ENCODE measurements around the gene NKPD1.

The NKPD1 gene

DNA sequence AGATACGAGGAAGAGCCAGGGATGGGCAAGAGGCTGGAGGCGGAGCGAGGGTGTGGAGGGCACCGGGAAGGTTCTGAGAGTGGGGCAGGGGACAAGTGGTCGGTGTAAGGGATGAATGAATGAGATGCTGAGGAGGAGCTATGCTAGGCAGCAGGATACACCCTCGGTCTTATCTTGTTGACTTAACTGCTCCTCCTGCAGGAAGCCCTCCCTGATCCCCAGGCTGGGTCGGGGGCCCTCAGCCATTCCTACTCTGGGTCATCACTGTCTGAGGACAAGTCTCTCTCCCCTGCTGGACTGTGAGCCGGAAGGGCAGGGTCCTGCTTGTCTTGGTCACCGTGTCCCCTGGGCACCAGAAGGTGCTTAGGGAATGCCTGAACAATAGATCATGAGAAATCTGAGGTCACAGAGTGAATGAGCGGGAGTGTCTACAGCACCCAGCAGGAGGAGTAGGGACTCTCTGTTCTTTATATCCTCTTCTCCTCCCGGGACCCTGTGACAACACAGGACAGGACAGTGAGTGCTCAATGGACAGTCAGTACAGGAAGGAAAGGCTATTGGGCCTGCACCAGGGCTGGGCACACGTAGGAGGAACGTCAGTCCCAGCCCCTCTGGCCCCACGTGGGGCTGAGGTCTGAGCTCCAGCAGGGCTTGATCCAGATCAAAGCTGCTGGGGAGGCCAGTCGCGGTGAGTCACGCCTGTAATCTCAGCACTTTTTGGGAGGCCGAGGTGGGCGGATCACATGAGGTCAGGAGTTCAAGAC is 6.5 kb downstream of the NKPD1 start:
- peak; percentile 47 for DNase-seq (ENCODE audit: low spot score)

DNA sequence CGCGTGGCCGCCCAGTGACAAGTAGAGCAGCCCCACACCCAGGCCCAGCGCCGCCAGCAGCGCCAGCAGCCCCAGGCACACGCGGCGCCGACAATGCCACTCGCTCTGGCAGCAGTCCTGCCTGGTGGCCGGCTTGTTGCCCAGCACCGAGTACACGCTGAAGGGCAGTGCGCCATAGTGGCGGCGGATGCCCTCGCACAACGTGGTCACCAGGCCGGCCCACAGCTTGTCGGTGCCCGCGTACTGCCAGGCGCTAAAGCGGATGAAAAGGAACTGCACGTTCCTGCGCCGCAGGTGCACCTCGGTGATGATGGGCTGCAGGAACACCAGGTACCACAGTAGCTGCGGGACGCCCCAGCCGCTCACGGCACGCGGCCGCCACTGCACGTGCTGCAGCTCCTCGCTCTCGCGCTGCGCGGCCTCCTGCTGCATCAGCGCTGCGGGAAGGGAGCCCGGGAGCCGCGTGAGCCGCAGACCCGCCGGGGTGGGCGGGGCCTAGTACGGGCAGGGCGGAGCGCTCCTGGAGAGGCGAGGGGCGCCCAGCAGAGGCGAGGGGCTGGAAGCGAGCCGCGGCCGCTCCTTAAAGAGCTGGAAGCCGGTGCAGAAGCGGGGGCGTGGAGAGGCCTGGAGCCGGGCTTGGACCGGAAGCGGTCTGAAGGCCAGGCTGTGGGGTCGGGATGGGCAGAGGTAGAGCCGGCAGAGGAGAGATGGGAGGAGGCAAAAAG is 7.3 kb downstream of the NKPD1 start:
- DNase-seq (ENCODE audit: low spot score) = peak; percentile 48

DNA sequence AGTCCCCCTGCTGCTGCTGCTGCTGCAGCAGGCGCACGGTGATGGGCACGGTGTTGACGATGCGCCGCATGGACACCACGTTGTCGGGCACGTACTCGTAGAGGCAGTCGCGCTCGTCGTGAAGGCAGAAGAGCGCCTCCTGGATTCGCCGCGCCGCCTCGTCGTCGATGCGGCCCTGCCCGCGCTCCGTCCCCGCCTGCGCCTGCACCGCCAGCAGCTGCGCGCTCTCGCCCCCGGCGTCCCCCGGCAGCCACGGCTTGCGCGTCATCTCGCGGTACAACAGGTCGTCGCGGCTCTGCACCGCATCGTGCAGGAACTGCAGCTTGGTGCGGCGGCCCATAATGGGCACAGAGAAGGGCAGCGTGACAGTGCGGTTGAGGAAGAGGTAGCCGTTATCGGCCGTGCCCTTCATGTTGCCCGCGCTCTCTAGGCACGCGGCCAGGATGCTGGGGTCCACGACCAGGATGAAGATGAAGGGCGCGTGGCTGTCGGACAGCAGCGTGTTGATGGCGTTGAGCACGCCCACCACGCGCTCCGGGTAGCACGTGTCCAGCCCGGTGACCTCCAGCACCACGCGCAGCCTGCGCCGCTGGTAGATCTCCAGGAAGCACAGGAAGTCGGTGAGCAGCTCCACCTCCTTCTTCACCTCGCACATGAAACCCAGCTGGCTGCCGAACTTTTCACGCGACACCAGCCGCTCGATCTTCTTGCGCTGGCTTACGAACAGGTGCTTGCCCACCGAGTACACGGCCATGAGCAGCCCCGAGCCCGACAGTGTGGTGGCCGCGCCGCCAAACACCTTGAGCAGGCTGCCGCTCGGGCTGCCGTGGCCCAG is 8.1 kb downstream of the NKPD1 start:
- no peak for DNase-seq (ENCODE audit: low spot score)

DNA sequence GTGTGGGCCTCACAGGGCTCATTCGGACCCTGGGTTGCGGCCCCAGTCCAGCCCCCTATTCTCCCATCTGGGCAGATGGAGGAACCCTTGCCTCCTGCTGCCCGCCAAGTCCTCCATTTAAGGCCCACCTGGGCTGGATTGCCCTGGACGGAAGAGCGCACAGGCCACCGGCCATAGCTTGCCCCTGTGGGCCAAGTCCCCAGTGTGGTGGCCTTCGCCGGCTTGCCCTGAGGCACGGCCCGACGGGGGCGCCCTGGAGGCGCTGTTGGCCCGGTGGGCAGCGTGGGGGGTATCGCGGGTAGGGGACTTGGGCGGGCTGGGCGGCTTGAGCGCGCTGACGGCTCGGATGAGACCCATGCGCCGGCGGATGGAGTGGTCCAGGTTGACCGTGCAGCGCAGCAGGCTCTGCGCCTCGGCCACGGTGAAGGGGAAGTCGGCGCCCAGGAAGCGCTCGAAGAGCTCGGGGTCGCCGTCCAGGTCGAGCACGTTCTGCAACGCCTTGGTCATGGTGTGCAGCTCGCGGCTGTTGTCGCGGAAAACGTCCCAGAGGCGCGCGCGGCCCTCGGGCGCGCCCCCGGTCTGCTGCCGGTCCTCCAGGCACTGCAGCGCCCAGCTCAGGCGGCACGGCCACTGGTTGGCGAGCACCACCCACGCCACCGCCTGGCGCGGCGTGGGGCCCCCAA is 8.8 kb downstream of the NKPD1 start:
- no peak for DNase-seq (ENCODE audit: low spot score)

DNA sequence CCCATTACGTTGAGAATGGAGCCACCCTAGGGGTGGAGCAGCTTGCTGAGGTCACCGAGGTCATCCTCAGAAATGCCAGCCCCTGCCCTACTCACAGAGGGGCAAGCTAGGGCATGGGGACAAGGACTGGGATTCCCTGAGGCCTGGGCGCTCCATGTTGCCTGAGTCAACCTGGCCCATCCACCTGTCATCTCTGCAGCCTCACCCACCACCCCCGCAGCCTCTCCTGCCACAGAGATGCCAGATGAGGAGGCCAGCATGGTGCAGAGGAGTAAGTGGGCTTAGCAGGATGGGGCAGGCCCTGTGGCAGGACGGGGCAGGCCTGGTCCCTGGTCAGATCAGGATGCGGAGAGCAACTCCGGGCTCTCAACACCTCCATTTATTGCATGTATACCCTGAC is 9.5 kb downstream of the NKPD1 start:
- no peak for DNase-seq (ENCODE audit: low spot score)

DNA sequence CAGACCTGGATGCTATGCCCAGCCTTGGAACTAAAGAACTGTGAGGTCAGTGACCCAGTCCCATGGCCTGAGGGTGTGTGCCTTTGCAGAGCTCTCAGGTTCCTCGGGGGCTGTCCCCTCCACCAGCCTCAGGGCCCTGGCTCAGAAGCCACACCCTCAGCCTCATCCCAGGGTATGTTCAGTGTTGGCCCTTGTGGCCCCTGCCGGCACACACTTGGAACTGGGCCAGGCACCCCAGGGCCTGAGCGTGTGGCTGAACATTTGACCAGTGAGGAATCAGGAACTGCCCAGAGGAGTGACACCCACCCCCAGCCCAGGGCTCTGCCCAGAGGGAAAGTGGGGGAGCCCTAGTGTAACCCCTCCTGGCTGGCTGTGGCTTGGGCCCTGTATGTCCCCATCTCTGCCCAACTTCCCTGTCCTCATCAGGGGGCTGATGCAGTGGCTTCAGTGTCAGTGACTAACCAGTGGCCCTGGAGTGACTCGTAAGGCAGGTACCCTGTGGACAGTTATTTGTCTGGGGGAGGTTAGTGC is 10.0 kb downstream of the NKPD1 start:
- DNase-seq (ENCODE audit: low spot score) = no peak

DNA sequence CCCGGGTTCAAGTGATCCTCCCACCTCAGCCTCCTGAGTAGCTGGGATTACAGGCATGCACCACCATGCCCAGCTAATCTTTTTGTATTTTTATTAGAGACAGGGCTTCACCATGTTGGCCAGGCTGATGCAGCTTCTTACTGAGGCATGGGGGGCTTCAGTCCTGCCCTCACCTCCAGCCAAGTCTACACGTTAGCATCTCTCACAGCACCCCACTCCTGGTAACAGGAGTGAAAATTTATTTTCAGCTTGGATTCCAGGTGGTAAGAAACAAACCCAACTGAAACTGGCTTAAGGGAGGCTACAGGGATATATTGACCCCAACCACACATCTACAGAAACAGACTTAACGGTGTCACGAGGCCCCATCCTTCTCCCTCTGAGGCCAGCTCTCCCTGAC is 10.6 kb downstream of the NKPD1 start:
- DNase-seq (ENCODE audit: low spot score) = no peak

DNA sequence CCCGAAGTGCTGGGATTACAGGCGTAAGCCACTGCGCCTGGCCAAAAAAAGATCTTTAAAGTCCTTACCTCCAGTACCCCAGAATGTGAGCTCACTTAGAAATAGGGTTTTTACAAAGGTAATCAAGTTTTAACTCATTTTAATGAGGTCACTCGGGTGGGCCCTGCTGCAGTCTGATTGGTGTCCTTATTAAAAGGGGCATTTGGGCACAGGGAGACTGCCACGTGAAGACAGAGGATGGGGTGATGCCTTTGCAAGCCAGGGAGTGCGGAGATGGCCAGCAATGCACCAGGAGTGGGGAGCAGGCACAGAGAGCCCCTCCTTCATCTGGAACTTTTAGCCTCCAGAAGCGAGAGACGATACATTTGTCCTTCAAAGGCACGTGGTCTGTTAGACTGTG is 11.7 kb downstream of the NKPD1 start:
- DNase-seq (ENCODE audit: low spot score) = no peak

DNA sequence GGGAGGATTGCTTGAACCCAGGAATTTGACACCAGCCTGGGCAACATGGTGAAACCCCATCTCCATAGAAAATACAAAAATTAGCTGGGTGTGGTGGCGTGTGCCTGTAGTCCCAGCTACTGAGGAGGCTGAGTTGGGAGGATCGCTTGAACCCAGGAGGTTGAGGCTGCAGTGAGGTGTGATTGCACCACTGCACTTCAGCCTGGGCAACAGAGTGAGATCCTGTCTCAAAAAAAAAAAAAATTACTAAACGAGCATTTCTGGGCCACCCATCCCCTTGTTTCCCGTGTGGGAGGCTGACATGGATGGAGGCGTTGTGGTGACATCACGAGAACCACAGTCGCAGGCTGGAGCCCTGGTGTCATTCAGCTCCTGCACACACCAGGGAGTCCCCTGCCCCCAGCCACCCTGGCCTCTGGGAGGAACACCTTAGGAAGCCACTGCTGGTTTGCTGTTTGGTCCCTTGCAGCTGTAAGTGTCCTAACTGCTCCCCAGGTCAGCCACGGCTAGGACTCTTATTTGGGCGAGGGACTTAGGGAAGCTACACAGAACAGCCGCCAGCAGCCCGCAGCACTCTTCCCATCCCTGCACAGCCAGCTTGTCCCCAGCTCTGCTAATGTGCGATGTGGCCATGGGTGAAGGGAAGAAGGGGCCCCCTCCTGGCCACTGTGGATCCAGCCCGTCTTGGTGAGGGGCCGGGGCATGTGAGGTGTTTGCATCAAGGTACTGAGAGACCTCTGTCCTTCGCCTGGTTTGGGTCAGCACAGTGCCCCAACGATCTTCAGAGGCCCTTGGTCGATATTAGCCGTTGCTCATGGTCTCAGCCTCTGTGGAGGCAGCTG is 12.7 kb downstream of the NKPD1 start:
- DNase-seq (ENCODE audit: low spot score) = no peak

DNA sequence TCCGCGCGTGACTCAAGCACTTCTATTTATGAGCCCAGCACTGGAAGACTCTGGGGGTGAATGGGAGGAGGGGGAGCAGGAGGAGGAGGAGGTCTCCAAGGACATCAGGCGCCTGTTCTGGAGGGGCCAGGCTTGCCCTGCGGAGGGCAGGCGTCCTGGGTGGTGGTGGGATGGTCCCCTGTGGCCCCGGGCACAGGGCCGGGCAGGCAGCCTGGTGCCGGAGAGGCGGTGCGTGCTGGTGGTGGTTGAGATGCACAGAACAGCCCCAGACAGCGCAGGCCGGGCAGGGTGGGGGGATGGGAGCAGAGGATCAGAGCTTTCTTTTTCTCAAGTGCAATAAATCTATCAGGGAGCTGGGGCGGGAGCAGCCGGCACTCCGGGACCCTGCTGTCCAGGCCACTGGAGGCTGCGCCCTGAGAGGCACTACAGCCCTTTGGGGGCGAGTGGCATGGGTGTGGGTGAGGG is 14.0 kb downstream of the NKPD1 start:
- no peak for DNase-seq (ENCODE audit: low spot score)

DNA sequence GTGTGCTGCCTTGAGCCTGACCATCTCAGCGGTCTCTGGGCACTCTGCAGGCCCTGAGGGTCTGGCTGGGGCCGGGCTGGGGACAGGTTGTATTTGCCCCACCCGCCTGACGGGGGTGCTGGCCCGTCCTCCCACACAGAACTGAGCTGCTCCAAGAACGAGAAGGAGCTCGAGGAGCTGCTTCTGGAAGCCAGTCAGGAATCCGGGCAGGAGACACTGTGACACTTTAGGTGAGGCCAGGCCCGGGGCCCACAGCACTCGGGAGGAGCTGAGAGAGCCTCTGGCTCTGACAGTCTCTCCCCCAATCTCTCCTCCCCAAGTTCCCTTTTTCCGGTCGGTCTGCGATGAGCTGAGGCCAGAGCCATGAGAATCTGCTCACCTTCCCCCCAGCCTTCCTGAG is 14.5 kb downstream of the NKPD1 start:
- DNase-seq (ENCODE audit: low spot score) = no peak

DNA sequence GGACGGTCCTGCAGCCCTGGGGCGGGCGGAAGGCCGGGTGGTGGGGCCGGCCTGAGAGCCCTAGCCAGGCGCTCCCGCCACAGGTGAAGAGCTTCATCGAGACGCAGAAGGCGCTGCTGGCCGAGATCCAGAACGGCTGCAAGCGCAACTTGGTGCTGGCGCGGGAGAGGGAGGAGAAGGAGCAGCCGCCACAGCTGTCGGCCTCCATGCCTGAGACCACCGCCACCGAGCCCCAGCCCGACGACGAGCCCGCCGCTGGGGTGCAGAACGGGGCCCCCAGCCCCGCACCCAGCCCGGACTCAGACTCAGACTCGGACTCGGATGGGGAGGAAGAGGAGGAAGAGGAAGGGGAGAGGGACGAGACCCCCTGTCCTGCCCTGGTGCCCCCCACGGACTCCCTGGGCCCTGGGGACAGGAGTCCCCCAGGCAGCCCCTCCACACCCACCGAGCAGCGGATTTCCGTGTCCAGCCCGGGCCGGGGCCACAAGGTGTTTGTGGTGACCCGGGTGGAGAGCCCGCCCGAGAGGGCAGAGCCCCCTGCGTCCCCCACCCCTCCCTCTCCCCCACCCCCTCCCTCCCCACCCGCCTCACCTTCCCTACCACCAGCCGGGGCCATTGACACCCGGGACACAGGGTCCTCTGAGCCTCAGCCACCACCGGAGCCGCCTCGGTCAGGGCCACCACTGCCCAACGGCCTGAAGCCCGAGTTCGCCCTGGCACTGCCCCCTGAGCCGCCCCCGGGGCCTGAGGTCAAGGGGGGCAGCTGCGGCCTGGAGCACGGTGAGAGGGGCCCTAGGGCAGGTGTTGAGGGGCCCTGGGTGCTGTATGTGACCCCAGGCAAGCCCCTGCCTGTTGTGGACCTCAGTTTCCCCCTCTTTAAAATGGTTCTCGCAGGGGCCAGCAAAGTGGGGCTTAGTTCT is 15.3 kb downstream of the NKPD1 start:
- no peak for DNase-seq (ENCODE audit: low spot score)

DNA sequence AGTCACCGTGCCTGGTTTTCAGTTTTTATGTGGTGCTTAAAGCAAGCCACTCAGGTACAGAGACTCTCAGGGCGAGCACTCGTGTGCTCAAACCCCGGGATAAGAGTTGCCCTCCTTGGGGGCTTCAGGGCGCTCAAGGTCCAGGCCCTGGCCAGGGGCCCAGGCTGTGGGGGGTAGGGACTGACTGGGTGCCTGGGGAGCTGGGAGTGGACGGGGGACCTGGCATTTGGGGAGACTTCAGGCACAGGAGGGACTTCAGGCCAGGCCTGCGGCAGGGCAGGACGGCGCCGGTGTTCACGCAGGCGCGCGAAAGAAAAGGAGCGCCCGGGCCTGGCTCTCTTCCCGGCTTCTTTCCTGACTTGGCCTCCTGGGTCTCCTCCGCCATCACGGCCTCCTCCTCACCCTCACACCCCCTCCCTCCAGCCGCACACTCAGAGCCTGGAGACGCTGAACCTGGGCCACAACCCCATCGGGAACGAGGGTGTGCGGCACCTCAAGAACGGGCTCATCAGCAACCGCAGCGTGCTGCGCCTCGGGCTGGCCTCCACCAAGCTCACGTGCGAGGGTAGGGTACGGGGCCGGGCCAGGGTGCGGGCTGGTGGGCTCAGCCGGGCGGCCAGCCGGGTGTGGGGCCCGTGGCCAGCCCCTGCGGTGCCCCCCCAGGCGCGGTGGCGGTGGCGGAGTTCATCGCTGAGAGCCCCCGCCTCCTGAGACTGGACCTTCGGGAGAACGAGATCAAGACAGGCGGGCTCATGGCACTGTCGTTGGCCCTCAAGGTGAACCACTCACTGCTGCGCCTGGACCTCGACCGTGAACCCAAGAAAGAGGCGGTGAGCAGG is 16.1 kb downstream of the NKPD1 start:
- no peak for DNase-seq (ENCODE audit: low spot score)

DNA sequence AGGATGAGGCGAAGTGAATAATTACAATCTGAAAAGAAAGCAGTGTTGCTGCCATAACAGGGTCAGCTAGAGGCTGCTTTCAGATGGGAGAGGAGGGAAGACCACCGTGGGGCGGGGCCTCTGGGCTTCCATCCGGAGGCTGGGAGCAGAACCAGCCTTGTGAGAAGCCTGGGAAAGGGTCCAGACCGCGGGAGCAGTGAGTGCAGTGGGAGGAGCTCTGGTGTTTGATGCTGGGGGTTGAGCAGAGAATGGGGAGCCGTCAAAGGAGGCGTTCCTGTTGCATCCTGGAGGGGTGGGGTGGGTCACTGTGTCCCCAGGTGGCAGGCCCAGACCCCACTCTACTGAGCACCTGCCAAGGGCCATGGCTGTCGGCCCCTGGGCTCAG is 18.1 kb downstream of the NKPD1 start:
- DNase-seq (ENCODE audit: low spot score) = no peak

DNA sequence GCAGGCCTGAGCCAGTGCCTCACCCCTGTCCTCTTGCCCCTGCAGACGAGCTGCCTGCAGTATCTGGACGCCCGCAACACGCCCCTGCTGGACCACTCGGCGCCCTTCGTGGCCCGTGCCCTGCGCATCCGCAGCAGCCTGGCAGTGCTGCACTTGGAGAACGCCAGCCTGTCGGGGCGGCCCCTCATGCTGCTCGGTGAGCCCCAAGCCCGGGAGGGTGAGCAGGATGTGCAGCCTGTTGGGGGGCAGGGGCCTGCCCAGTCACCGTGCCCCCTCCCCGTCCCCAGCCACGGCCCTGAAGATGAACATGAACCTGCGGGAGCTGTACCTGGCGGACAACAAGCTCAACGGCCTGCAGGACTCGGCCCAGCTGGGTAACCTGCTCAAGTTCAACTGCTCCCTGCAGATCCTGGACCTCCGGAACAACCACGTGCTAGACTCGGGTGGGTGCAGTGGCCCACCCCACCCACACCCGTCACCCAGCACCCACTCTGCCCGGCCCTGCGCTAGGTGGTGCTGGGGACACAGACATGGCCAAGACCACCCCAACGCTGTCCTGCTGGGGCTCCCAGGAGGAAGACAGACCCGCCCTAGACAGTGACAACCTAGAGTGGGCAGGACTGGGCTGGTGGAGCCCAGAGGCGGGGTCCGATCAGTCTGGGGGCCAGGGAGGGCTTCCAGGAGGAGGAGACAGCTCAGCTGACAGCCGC is 18.6 kb downstream of the NKPD1 start:
- no peak for DNase-seq (ENCODE audit: low spot score)

DNA sequence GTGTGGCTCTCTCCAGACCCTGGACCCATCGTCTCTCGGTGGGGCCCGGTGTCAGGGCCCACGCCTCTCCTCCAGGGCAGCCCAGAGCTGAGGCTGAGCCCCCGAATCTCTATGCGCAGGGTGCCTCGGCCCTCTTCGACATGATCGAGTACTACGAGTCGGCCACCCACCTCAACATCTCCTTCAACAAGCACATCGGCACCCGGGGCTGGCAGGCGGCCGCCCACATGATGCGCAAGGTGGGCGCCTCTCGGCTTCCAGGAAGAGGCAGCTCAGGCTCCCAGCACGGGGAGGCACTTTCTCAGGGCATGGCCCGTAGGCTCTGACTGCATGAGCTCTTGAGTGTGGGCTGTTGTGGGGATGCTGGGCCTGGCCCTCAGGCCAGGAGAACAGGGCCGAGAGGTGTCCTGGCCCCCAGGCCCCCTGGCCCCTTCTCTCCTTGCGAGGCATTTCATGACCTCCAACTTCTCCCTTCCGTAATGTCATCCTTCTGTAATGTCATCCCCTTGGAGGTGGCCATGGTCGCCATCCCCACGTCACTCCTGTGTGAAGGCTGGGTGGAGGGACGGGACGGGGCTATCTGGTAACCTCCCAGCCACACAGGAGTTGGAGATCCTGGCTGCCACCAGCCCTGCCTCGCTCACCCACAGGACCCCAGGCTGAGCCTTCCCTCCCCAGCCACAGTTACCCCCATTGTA is 19.4 kb downstream of the NKPD1 start:
- DNase-seq (ENCODE audit: low spot score) = no peak

DNA sequence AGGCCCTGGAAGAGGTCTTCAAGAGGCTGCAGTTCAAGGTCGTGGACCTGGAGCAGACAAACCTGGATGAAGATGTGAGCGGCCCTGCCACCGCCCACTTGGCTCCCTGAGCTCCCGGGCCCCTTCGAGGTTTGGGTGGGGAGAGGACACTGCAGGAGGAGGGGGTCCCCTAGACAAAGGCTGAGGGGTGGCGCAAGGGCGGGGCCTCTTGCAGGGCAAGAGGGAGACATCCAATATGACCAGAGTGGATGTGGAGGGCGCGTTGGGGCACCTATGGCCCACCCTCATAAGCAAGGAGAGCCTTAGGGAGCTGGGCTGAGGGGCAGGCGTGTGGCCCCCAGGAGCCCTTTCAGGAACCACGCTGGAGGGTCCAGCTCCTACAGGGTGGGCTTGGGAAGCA is 20.2 kb downstream of the NKPD1 start:
- DNase-seq (ENCODE audit: low spot score) = no peak

DNA sequence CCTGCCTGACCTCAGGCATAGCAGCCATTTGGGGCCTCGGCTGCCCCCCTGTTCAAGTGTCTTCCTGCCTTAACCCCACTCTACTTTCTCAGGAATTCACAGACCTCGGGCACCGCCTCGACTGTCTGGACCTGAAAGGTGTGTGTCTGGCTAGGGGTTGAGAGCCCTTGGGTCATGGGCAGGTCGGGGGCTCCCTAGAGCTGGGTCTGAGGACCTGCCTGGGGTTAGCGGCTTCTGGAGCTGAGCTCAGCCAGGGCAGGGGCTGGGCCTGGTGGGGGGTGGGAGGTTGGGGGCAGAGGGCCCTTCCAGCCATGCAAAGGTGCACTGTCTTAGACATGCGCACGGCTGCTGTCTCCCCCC is 20.7 kb downstream of the NKPD1 start:
- DNase-seq (ENCODE audit: low spot score) = no peak
